Right cardiac atrium (tissue), 5 donors: ENCODE results near the gene ACSL1. TPM values are rescaled to one million over a fixed set of nuclear protein-coding genes. Genes with fewer than 3 reads are reported as not detected.

ENCODE experiments used
- ATAC-seq, 2 donors: fragments of 200-7000 bp; cut with Tn5 transposase; one replicate each; pipeline versions ENCODE4 v1.8.0 to v1.9.1; 2020; ENCODE audit warnings: moderate library complexity in 2 of 2, mild to moderate bottlenecking in 1 of 2
- DNase-seq, 3 donors: peaks; one replicate each; pipeline ENCODE4 v3.0.0-alpha.2; 2020
- H3K27ac ChIP-seq: one replicate; pipeline ENCODE4 v1.5.1; 2013; ENCODE audit warnings: mild to moderate bottlenecking, low read length, control low read depth, moderate library complexity
- H3K27me3 ChIP-seq: one replicate; pipeline ENCODE4 v1.6.1; 2013; ENCODE audit not compliant: control insufficient read depth, insufficient read depth
- H3K4me1 ChIP-seq: one replicate; pipeline ENCODE4 v1.6.1; 2013; ENCODE audit warnings: low read length; ENCODE audit not compliant: control insufficient read depth, insufficient read depth
- H3K4me3 ChIP-seq: one replicate; pipeline ENCODE4 v1.5.1; 2013; ENCODE audit warnings: low read length, control low read depth
- H3K9me3 ChIP-seq: one replicate; pipeline ENCODE4 v1.6.1; 2013; ENCODE audit warnings: low read length; ENCODE audit not compliant: control insufficient read depth
- WGBS: extraction: QIAGEN DNeasy Blood & Tissue Kit; methylation state at CpG from one replicate; pipeline ENCODE4 v1.1.7; 2013; 5-methylcytosine and 5-hydroxymethylcytosine counted together
- intact Hi-C, 4 donors: fragments of 100-400 bp; cut with DNase I; formaldehyde crosslinking; loops; one replicate each; pipeline versions ENCODE4 v1.11.0 to v1.14.0; 2022 to 2023
- long read RNA-seq, 4 donors: library from polyadenylated mRNA; unstranded; transcript quantifications; one replicate each; pipeline ENCODE4 v2.0.0, GENCODE V29; 2020 to 2021
- polyA plus RNA-seq: library from polyadenylated mRNA; stranded (reverse); fragments of 200-250 nt; gene quantifications from one replicate; pipeline ENCODE4 v1.2.3, GENCODE V29; 2013
- total RNA-seq, 4 donors: library from RNA; stranded (reverse); fragmentation: NEBNext Ultra II Directional; extraction: Animal tissue kit (Norgen Biotek cat#: 25700); gene quantifications; one replicate each; pipeline ENCODE4 v1.2.1, GENCODE V29; 2021
- donor health status: healthy with polysubstance abuse.
- donor health status: DM: no; HTN: yes; CAD: no.
- donor health status: DM: no; HTN: no; CAD: no.
- donor health status: DM: no; HTN: yes; CAD: no; lungs with severe emphysema.
- donor health status: DM: yes; HTN: yes; CAD: no.

Gene ACSL1, protein sequence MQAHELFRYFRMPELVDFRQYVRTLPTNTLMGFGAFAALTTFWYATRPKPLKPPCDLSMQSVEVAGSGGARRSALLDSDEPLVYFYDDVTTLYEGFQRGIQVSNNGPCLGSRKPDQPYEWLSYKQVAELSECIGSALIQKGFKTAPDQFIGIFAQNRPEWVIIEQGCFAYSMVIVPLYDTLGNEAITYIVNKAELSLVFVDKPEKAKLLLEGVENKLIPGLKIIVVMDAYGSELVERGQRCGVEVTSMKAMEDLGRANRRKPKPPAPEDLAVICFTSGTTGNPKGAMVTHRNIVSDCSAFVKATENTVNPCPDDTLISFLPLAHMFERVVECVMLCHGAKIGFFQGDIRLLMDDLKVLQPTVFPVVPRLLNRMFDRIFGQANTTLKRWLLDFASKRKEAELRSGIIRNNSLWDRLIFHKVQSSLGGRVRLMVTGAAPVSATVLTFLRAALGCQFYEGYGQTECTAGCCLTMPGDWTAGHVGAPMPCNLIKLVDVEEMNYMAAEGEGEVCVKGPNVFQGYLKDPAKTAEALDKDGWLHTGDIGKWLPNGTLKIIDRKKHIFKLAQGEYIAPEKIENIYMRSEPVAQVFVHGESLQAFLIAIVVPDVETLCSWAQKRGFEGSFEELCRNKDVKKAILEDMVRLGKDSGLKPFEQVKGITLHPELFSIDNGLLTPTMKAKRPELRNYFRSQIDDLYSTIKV
- total RNA-seq: 100 to 1,000 TPM in 2 of 4 donors, 10 to 100 TPM in 2; 94.6 to 149 (median 106) TPM
- polyA plus RNA-seq: 129 TPM
- long read RNA-seq, donor 1, transcript ACSL1-201 (21 exons, 3,832 nt): major isoform, 133 of 249 reads
- long read RNA-seq, donor 1, partial matches to known transcripts: 26 of 249 reads
- long read RNA-seq, donor 1, other reads (novel, unspliced or antisense): 82 of 249 reads
- long read RNA-seq, donor 2, transcript ACSL1-201 (21 exons, 3,832 nt): major isoform, 54 of 87 reads
- long read RNA-seq, donor 2, partial matches to known transcripts: 8 of 87 reads
- long read RNA-seq, donor 2, other reads (novel, unspliced or antisense): 23 of 87 reads
- long read RNA-seq, donor 3, transcript ACSL1-202 (20 exons, 3,636 nt): minor isoform, 18 of 534 reads
- long read RNA-seq, donor 3, transcript ACSL1-201 (21 exons, 3,832 nt): major isoform, 305 of 534 reads
- long read RNA-seq, donor 3, partial matches to known transcripts: 66 of 534 reads
- long read RNA-seq, donor 3, other reads (novel, unspliced or antisense): 141 of 534 reads
- long read RNA-seq, donor 4, transcript ACSL1-201 (21 exons, 3,832 nt): major isoform, 53 of 82 reads
- long read RNA-seq, donor 4, partial matches to known transcripts: 9 of 82 reads
- long read RNA-seq, donor 4, other reads (novel, unspliced or antisense): 18 of 82 reads

DNA sequence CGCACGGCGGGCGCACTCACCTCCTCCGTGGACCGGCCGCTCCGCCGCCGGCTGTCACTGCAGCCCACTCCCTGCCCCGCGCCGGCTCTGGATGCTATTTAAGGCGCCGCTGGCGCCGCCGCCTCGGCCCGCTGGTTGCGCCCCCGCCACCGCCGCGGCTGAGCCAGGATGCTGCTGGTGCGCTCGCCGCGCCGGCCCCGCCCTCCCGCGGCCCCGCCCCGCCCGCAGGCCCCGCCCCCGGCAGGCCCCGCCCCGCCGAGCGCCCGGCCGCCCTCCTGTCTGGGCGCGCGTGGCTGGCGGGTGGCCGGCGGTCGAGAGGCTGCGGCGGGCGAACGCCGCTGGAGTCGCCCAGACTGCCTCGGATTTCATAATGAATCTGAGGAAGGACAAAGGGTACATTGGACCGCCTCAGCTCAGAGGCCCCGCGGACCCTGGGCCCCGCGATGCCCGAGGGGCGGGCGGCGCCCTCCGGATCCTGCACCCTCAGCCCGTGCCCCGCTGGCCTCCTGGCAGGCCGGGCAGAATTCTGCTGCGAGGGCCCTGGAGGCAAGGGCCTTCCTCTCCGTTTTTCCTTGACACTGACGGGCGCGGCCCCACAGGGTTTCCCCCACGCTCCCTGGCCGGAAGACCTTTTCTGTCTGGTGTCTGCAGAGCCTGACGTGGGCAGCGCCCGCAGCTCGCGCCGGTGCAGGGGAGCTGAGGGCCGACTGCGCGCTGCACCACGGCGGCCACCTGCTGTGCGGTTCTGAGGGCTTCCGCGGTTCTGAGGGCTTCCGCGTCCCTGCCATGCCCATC lies at the start of gene ACSL1:
Gene ACSL1, minus strand, starts transcription at position 73 of the 795 bp plus-strand sequence. CDS start 22,454 bp downstream, outside the sequence.
- H3K4me3 ChIP-seq: peak within 1 kb of the TSS; percentile 75
- DNase-seq (peak; percentile 89 to 95 (median 94)), ATAC-seq (peak; percentile 88 to 92)
- no peaks in the 10 kb centered on the region for H3K9me3 ChIP-seq
- intact Hi-C loops: loop anchor here in 1 of 4 donors (10.0 kb wide), 1 partner anchor 81 kb away; no protein-coding TSS in a partner anchor
- whole genome bisulfite sequencing: under 1% methylated on average over 93 of the region's 94 CpGs
- H3K4me1 ChIP-seq: no peaks in the 10 kb centered on the region
- H3K27ac ChIP-seq: peak within 1 kb of the TSS; percentile 83
- no peaks in the 10 kb centered on the region for H3K27me3 ChIP-seq

DNA sequence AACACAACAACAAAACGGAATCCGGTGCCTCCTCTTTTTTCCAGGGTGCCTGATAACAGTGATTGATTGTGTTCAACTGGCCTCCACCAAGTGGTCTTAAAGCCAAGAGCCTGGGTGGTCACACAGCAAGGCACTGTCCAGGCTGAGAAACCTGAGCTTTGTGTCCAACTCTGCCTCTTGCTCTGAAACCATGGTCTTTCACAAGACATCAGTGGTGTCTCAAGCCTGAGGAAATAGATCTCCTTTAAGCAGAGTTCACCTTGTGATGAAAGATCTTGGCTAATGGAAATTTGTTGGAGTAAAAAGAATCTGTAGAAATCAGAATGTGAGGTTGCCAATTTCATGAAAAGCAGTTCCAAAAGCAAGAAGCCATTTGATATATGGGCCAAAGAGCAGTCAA lies 47.3 kb upstream of the ACSL1 start:
- 65% methylated on average over 2 of the region's 2 CpGs for WGBS
- Histone ChIP-seq H3K4me1 (no peaks in the 10 kb centered on the region), H3K4me3 (no peak overlapping the region), H3K27me3 (no peaks in the 10 kb centered on the region), H3K27ac (no peak overlapping the region), H3K9me3 (no peaks in the 10 kb centered on the region)
- no peak for ATAC-seq
- intact Hi-C loops: no loop called here
- no peak for DNase-seq

DNA sequence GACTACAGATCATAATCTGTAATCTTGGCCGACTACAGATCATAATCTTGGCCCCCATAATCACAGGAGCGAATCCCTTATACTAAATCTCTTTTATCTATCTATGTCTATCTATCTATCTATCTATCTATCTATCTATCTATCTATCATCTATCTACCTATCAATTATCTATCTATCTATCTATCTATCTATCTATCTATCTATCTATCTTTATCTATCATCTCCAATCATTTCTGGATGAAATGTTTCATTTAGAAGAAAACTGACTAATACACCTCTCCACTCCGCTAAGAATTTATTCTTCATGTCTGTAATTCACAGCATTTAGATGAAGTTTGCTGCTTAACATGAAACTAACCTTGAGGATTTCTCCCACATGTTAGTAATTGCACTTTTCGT lies 45.0 kb upstream of the ACSL1 start:
- ATAC-seq (no peak), DNase-seq (no peak)
- Histone ChIP-seq H3K27ac (no peak overlapping the region), H3K27me3 (no peaks in the 10 kb centered on the region), H3K4me1 (no peaks in the 10 kb centered on the region), H3K9me3 (no peaks in the 10 kb centered on the region), H3K4me3 (no peak overlapping the region)
- WGBS: 73% methylated on average over 4 of the region's 4 CpGs
- intact Hi-C loops: no loop called here

DNA sequence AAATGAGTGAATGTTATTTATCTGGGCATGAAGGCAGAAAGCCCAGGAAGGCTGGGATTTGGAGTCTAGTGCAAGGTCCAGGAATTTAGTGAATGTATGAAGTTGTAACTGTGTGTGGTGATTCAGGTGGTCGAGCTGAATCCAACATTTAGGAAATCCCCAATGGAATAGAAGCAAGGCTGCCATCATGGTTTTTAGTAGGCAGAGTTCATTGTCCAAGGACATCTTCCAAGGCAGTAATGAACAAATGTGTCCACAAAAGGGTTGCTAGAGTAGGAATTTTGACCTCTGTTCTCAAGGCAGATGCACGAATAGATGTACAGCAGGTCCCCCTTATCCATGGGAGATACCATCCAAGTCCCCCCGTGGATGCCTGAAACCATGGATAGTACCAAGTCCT lies 42.9 kb upstream of the ACSL1 start:
- no peaks in the 10 kb centered on the region for H3K4me1 ChIP-seq
- intact Hi-C loops: no loop called here
- no peaks in the 10 kb centered on the region for H3K27me3 ChIP-seq
- ATAC-seq: no peak
- WGBS: 83% methylated on average over 3 of the region's 3 CpGs
- no peaks in the 10 kb centered on the region for H3K9me3 ChIP-seq
- H3K4me3 ChIP-seq: no peak overlapping the region
- no peak for DNase-seq
- H3K27ac ChIP-seq: no peak overlapping the region

DNA sequence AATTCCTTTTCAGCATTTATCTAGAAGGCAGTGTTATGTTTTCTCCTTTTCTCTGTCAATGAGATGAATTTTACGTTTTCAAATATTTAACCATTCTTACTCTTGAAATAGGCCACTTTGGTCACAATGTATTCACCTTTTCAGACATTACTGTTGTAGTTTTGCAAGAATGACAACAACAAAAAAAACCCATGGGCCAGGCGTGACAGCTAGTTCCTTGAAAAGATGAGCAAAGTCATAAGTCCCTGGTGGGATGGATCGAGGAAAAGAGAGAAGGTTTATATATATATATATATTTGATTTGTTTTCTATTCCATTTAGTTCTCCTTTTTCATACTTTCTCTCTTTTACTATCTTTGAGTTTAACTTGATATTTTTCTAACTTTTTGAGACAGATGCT lies 38.1 kb upstream of the ACSL1 start:
- Histone ChIP-seq H3K9me3 (no peaks in the 10 kb centered on the region), H3K4me3 (no peak overlapping the region), H3K27ac (no peak overlapping the region), H3K4me1 (no peaks in the 10 kb centered on the region), H3K27me3 (no peaks in the 10 kb centered on the region)
- WGBS: 80% methylated on average over 3 of the region's 3 CpGs
- DNase-seq: no peak
- intact Hi-C loops: no loop called here
- no peak for ATAC-seq

DNA sequence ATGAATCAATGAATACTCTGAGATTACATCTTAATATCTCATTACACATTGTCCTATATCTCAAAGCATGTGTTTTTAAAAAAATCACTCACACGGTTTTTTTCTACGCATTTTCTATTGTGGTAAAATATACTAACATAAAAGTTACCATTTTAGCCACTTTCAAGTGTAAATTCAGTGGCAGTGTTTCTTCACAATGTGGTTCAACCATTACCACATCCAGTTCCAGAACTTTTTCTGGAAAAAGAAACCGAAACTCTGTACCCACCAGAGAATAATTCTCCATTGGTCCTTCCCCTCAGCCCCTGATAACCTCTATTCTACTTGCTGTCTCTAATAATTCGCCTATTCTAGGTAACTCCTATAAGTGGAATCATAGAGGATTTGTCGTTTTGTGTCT lies 35.3 kb upstream of the ACSL1 start:
- no peaks in the 10 kb centered on the region for H3K9me3 ChIP-seq
- H3K4me1 ChIP-seq: peaks cover 1% of the 10 kb centered on the region
- no peaks in the 10 kb centered on the region for H3K27me3 ChIP-seq
- H3K27ac ChIP-seq: no peak overlapping the region
- no peak overlapping the region for H3K4me3 ChIP-seq
- intact Hi-C loops: no loop called here
- no peak for DNase-seq
- no peak for ATAC-seq
- 68% methylated on average over 5 of the region's 5 CpGs for WGBS

DNA sequence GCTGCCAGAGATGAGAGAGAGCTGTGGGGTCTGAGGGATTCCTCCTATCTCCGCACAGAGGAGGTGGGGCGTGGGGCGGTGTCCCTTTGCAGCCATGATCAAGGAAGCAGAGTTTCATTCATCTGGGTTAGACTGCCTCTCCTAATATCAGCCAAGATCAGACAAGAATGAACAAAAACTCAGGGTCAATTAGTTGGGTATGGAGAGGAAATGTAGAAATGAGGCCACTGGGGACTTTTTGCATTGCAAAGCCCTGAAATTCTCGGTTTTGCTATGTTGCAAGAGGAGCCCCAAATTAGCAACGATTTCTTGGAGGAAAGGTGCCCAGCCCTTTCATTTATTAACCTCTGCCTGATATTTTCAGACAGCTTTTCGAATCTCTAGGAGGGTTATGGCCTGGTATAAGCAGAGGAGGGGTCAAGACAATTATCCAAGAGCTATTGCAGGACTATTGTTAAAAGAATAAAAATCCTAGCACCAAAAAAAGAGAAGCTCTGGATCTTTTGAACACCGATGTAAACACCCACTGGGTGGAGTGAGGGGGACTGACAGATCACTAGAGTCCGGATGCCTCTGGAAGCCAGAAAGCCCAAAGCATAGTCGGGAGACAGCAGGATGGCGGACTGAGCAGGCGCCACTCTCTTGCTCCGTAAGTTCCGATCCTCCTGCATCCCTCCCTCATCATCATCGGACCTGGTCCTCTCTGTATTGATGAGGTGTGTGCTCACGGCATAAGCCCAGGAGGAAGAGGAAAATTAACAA lies 34.4 kb upstream of the ACSL1 start:
- DNase-seq (no peak), ATAC-seq (no peak)
- WGBS: 74% methylated on average over 15 of the region's 15 CpGs
- Histone ChIP-seq H3K4me1 (peaks cover 1% of the 10 kb centered on the region), H3K9me3 (no peaks in the 10 kb centered on the region), H3K27me3 (no peaks in the 10 kb centered on the region), H3K4me3 (no peak overlapping the region), H3K27ac (no peak overlapping the region)
- intact Hi-C loops: no loop called here

DNA sequence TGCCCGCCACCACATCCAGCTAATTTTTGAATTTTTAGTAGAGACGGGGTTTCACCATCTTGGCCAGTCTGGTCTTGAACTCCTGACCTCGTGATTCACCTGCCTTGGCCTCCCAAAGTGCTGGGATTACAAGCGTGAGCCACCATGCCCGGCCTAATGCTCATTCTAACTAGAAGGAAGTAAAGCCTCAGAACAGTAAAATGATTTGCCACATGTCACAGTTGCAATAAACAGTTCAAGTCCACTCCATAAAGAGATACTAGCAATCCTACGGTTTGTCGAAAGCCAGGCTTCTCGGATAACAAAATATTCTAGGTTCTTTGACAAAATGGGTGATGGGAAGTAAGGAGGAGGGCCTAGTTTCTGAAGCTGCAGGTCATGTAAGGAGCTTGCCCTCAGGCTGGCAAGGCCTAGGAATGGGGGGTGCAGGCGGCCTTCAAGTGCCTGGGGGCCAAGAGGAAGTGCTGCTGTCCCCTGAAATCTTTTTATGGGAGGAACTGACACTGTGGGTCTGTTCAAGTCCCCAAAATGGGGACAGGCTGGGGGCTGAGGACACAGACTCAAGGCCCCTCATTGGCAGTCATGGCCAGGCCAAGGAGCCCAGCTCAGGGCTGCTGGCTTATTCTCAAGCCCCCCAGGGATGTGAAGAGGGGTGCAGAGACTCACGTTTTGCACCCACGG lies 31.8 kb upstream of the ACSL1 start:
- WGBS: 81% methylated on average over 11 of the region's 11 CpGs
- DNase-seq (no peak), ATAC-seq (no peak)
- Histone ChIP-seq H3K27me3 (no peaks in the 10 kb centered on the region), H3K27ac (no peak overlapping the region), H3K4me1 (peaks cover 1% of the 10 kb centered on the region), H3K4me3 (no peak overlapping the region), H3K9me3 (no peaks in the 10 kb centered on the region)
- intact Hi-C loops: no loop called here

DNA sequence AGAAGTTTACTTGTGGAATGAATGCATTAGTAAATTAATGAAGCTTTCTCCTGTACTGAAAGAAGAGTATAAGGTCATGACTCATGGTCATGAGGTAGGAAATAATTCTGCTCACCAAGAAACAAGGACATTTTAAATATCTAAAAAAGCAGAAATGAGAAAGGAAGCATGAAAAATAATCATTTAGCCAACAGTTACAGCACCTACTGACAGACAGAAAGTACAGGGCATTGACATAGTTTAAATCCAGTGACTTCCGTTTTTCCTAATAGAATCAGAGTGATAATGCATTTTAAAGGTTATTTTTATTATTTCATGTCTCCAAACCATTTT lies 30.5 kb upstream of the ACSL1 start:
- ATAC-seq (peak in 1 of 2 donors; percentile 46), DNase-seq (no peak)
- H3K9me3 ChIP-seq: no peaks in the 10 kb centered on the region
- H3K4me1 ChIP-seq: peaks cover 1% of the 10 kb centered on the region
- no peak overlapping the region for H3K4me3 ChIP-seq
- 62% methylated on average over 1 of the region's 1 CpG for WGBS
- intact Hi-C loops: no loop called here
- no peak overlapping the region for H3K27ac ChIP-seq
- H3K27me3 ChIP-seq: no peaks in the 10 kb centered on the region
